ENCODE data around the gene MAPK8. TPM values are rescaled to one million over a fixed set of nuclear protein-coding genes. Genes with fewer than 3 reads are reported as not detected.

Gene MAPK8
- total and polyA plus RNA-seq, 2 of the 4 experiments (the other 2 are of a cell fraction), result 41.5 to 54.7 TPM

- H4K8ac ChIP-seq (ENCODE audit: low read depth in 2 of 2, low read length in 2 of 2), result peak overlapping the region in 1 of 2 experiments; percentile 77; a peak in 2 of 4 replicates
- TF ChIP-seq BHLHE40 (IDR thresholded peaks at IDR 0.05; ENCODE audit: low read depth, low read length) (peak; percentile 5; the same call in 1 of the 2 replicates), RCOR1 (IDR thresholded peaks at IDR 0.05; ENCODE audit: insufficient replicate concordance, low read length) (no peak), MAFK (IDR thresholded peaks at IDR 0.05; ENCODE audit: low read depth, low read length) (peak; percentile 28; the same call in 1 of the 2 replicates), POLR2A (IDR thresholded peaks at IDR 0.05; ENCODE audit: low read depth, low read length) (no peak), SMC3 (IDR thresholded peaks at IDR 0.05; ENCODE audit: low read depth, low read length) (no peak), RAD21 (IDR thresholded peaks at IDR 0.05; ENCODE audit: low read length) (no peak), FOS (IDR thresholded peaks at IDR 0.05; ENCODE audit: low read depth, low read length) (peak; percentile 55; the same call in 1 of the 2 replicates)
- WGBS, 2 experiments (ENCODE audit: extremely low coverage in 2 of 2, insufficient read length in 1 of 2), result no CpG with 5 or more reads among the region's 1 CpG
- dilution Hi-C loops (cut with HindIII; ENCODE audit: low sequenced_read_pairs, unreplicated experiment), result no loop called here
- H2BK120ac ChIP-seq (ENCODE audit: low read depth, low read length), result 0 out of 2 replicates have a peak overlapping the region, but pooled peaks have one; percentile 79
- H2AK5ac ChIP-seq (ENCODE audit: low read depth, low read length), result no peak overlapping the region
- no peak overlapping the region for H2AFZ ChIP-seq (replicated peaks; ENCODE audit: low read length, poor library complexity)
- peak overlapping the region; percentile 54; the same call in 1 of the 2 replicates for H3K4ac ChIP-seq (ENCODE audit: low read depth, low read length)
- ChIA-PET POLR2A (ENCODE audit: unreplicated experiment) (no interaction called here), CTCF (no interaction called here)
- H3K56ac ChIP-seq (ENCODE audit: extremely low read depth, insufficient read depth, low read length), result no peak overlapping the region
- peak overlapping the region; percentile 28; the same call in 1 of the 2 replicates for H3K27ac ChIP-seq (ENCODE audit: insufficient read depth, low read length)
- H2BK20ac ChIP-seq (ENCODE audit: low read depth, low read length), result no peak overlapping the region
- H3K4me1 ChIP-seq (ENCODE audit: control insufficient read depth, insufficient read depth, low read length), result peaks cover 9% of the 10 kb centered on the region
- no TSS peak for BruUV-seq (replicated peaks)
- peak overlapping the region; percentile 62 for H2BK5ac ChIP-seq (ENCODE audit: low read depth, low read length, poor library complexity, severe bottlenecking)
- peaks cover 11% of the 10 kb centered on the region; the same call in 1 of the 2 replicates for H3K9me1 ChIP-seq (ENCODE audit: insufficient read depth, low read length)
- peak; percentile 85 for ATAC-seq (ENCODE audit: low read depth)
- H4K91ac ChIP-seq (ENCODE audit: insufficient read depth, low read depth, low read length), result peak overlapping the region; percentile 74; the same call in 1 of the 2 replicates
- H3K23ac ChIP-seq (ENCODE audit: low read depth, low read length), result no peak overlapping the region
- in situ Hi-C loops (cut with MboI; ENCODE audit: low sequenced_read_pairs), result no loop called here
- no peaks in the 10 kb centered on the region; the same call in 1 of the 2 replicates for H4K20me1 ChIP-seq (ENCODE audit: insufficient read depth, low read length)
- H3K9ac ChIP-seq (ENCODE audit: low read depth, low read length), result no peak overlapping the region
- DNase-seq, result peak; percentile 82
- no peak overlapping the region for H3K4me2 ChIP-seq (ENCODE audit: low read depth, low read length)
- H3K36me3 ChIP-seq (ENCODE audit: control insufficient read depth, insufficient read depth, low read length), result peaks cover 6% of the 10 kb centered on the region
- H3K18ac ChIP-seq (ENCODE audit: low read depth, low read length), result no peak overlapping the region
- H3K4me3 ChIP-seq (ENCODE audit: insufficient read depth, low read depth, low read length), result no peak overlapping the region
- H3K14ac ChIP-seq (replicated peaks; ENCODE audit: low read depth, low read length), result no peak overlapping the region
- H3K27me3 ChIP-seq (ENCODE audit: control insufficient read depth, insufficient read depth, low read length), result no peaks in the 10 kb centered on the region
- no peak overlapping the region for H4K5ac ChIP-seq (ENCODE audit: low read depth, low read length)
- peaks cover 24 to 32% of the 10 kb centered on the region in 2 experiments for H3K79me1 ChIP-seq (ENCODE audit: low read depth in 1 of 2, low read length in 2 of 2)
- H2BK15ac ChIP-seq (ENCODE audit: low read depth, low read length), result peak overlapping the region; percentile 89; the same call in 1 of the 3 replicates
- intact Hi-C loops (cut with micrococcal nuclease), result loop anchor here (2.0 kb wide), 1 partner anchor 14 kb away; no protein-coding TSS in a partner anchor
- peaks cover 8% of the 10 kb centered on the region for H3K9me3 ChIP-seq (ENCODE audit: control insufficient read depth, insufficient read depth, low read length)
- H2AK9ac ChIP-seq (replicated peaks; ENCODE audit: low read depth, low read length, poor library complexity), result no peak overlapping the region
Measured at GRCh38 chr10:48414778-48415177, 108.3 kb downstream of the MAPK8 start.

Measured in IMR-90 (cell line).